ENCODE measurements around the gene TMEM35B.
"Not testable (repeated sequence)": the region's sequence is repeated elsewhere in the genome, so short reads cannot be mapped to it uniquely, and the experiment has no call there.

Gene TMEM35B

GRCh38 chr1:34984793-34985608, at the start of gene TMEM35B:
TMEM35B (minus strand) TSS chr1:34985347; CDS start chr1:34985305, 42 bp downstream.
- DNase-seq, result peak; percentile 71

GRCh38 chr1:35033346-35033745, 48.2 kb upstream of the TMEM35B start:
- DNase-seq, result no peak

- no peak for DNase-seq
Observed at GRCh38 chr1:35032384-35032739, 47.2 kb upstream of the TMEM35B start.

GRCh38 chr1:35030756-35031446, 45.8 kb upstream of the TMEM35B start:
- DNase-seq, result no peak

- DNase-seq, result no peak
Observed at GRCh38 chr1:35030338-35030737, 45.2 kb upstream of the TMEM35B start.

GRCh38 chr1:35029761-35030160, 44.6 kb upstream of the TMEM35B start:
- no peak for DNase-seq

GRCh38 chr1:35016406-35016805, 31.3 kb upstream of the TMEM35B start:
- DNase-seq, result no peak

GRCh38 chr1:35014486-35014885, 29.3 kb upstream of the TMEM35B start:
- no peak for DNase-seq

GRCh38 chr1:35005711-35006110, 20.6 kb upstream of the TMEM35B start:
- DNase-seq, result no peak

GRCh38 chr1:35001743-35002142, 16.6 kb upstream of the TMEM35B start:
- DNase-seq, result no peak

GRCh38 chr1:34994878-34995277, 9.7 kb upstream of the TMEM35B start:
- DNase-seq, result no peak

- no peak for DNase-seq
Observed at GRCh38 chr1:34988581-34988980, 3.4 kb upstream of the TMEM35B start.

GRCh38 chr1:34988147-34988546, 3.0 kb upstream of the TMEM35B start:
- DNase-seq, result no peak

GRCh38 chr1:34987018-34987417, 1.9 kb upstream of the TMEM35B start:
- DNase-seq, result no peak

- not testable (repeated sequence) for DNase-seq
Observed at GRCh38 chr1:34985609-34985904, 410 bp upstream of the TMEM35B start.

- DNase-seq, result no peak
Observed at GRCh38 chr1:34984435-34984792, 733 bp downstream of the TMEM35B start.

- no peak for DNase-seq
Observed at GRCh38 chr1:34983700-34984355, 1.3 kb downstream of the TMEM35B start.

- no peak for DNase-seq
Observed at GRCh38 chr1:34982820-34983376, 2.2 kb downstream of the TMEM35B start.

- no peak for DNase-seq
Observed at GRCh38 chr1:34980715-34981114, 4.4 kb downstream of the TMEM35B start.

GRCh38 chr1:34978921-34979320, 6.2 kb downstream of the TMEM35B start:
- no peak for DNase-seq

GRCh38 chr1:34977858-34978257, 7.3 kb downstream of the TMEM35B start:
- no peak for DNase-seq

- DNase-seq, result no peak
Observed at GRCh38 chr1:34977210-34977471, 8.0 kb downstream of the TMEM35B start.

- no peak for DNase-seq
Observed at GRCh38 chr1:34976384-34977209, 8.6 kb downstream of the TMEM35B start.

Data from NCI-H774 (cell line).